NCI-H1048 (cell line): Measurements from ENCODE around the gene PLEKHG2.
"Not testable (repeated sequence)": the region's sequence is repeated elsewhere in the genome, so short reads cannot be mapped to it uniquely, and the experiment has no call there.

Experiments used
- DNase-seq: peaks from one replicate; lab custom pipeline; 2025; lab: John Stamatoyannopoulos, UW

PLEKHG2 gene

DNA sequence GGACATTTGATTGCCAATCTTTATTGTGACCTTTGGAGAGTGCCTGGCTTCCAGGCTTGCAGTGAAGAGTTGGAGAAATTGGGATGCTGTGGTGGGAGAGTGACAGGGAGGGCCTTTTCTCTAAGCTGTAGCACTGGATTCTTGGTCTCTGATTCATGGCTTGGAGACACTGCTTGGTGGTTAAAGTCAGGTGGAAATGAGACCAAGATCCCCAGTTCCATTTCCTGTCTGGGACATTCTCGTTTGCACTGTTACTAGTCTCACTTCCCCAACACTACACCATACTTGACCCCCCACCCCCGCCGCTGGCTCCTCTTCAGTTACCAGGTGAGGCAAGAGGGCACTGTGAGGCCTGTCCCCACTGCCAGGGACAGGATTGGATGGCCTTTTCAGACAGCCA lies 35.8 kb downstream of the PLEKHG2 start:
- no peak for DNase-seq

DNA sequence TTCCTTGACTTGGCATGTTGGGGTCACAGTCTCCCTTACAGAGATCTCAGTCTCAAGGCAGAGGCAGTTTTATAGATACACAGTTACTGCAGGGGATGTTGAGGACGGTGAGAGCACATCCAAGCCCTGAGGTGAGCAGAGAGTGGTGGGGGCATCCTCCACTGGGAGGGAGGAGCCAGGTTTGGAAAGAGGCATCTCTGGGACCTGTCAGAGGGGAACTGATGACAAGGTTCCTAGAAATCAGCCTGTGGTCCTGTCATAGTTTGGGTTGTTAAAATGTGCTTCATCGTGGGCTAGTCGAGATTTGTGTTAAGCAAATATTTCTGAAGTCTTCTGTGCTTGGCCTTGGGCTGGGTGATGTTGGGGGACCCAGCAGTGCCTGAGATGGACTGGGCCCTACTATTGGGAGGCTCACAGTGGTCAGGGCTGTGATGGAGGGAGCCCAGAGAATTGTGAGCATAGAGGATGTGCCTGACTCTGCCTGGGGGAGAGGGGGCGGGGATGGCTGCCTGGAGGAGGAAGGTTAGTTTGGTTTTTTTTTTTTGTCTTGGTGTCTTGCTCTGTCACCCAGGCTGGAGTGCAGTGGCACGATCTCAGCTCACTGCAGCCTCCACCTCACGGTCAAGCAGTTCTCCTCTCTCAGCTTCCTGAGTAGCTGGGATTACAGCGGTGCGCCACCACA lies 36.8 kb downstream of the PLEKHG2 start:
- DNase-seq: no peak

DNA sequence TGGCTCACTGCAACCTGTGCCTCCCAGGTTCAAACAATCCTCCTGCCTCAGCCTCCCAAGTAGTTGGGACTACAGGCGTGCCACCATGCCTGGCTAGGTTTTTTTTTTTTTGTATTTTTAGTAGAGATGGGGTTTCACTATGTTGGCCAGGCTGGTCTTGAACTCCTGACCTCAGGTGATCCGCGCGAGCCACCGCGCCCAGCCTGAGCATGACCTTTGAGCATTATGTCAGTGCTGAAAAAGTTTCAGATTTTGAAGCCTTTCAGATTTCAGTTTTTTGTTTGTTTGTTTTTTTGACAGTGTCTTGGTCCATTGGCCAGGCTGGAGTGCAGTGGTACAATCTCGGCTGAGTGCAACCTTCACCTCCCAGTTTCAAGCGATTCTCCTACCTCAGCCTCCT lies 38.8 kb downstream of the PLEKHG2 start:
- not testable (repeated sequence) for DNase-seq

DNA sequence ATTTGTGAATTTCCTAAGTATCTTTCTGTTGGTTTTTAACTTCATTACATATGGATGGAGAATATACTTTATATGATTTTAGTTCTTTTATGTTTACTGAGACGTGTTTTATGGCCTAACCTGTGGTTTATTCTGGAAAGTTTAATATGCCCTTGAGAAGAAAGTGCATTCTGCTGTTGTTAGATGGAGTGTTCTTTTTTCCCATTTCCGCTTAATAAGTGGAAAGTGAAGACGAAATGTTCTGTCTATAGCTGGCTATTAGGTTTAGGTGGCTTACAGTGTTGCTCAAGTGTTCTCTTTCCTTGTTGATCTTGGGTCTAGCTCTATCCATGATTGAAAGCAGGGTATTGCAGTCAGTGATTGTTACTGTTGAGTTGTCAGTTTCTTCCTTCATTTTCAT lies 50.9 kb downstream of the PLEKHG2 start:
- no peak for DNase-seq

DNA sequence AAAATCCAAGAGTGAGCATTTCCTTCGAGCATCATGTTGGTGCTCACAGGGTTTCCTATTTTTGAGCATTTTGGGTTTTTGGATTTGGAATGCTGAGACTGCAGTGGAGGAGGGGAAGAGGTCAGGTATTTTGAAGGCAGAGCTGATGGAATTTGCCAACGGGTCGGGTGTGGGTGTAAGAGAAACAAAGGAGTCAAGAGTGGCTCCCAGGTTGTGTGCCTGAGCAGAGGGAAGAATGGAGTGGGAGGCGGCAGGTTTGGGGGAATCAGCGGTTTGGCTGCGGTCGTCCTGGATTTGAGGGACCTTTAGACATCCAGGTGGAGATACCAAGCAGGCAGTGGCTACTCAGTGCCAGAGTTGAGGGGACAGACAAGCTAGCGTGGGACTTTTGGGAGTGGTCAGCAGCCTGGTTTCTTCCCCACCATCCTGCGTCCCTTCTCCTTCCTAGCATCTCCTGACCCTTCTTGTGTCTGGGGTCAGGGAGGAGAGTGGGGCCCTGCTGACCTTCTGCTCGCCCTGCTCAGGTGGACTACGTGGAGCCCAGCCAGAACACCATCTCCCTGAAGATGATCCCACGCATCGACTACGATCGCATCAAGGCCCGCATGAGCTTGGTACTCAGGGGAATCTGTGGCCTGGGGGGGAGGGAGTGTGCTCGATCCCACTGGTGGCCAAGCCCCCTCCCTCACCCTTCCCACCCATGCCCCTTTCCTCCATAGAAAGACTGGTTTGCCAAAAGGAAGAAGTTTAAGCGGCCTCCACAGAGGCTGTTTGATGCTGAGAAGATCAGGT lies 53.7 kb downstream of the PLEKHG2 start:
- no peak for DNase-seq

DNA sequence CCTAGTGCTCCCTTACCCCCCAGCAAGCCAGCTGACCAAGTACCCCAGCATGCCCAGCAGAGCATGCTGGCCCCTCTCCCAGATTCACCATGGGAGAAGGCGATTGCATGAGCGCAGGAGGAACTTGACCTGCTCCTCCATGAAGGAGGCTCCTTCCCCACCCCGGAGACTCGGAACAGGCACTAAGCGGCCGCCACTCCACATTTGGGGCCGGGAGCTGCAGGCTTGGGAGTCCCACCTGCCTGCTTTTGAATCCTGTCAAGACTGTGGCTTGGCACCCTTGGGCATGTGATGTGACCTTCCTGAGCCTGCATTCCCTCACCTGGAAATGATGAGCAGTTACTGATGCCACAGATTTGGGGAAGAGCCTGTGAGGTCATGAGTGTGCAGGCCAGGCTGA lies 55.5 kb downstream of the PLEKHG2 start:
- DNase-seq: no peak

DNA sequence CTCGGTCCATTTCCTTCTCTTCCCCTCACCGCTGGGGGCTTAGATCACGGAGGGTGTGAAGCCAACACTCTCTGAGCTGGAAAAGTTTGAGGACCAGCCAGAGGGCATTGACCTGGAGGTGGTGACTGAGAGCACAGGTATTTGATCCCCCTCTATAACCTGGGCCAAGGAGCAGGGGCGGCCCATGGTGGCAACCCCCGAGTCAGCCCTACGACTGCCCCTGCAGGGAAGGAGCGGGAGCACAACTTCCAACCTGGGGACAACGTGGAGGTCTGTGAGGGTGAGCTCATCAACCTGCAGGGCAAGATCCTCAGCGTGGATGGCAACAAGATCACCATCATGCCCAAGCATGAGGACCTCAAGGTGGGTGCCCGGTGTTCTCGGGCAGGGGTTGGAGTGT lies 56.6 kb downstream of the PLEKHG2 start:
- DNase-seq: no peak

DNA sequence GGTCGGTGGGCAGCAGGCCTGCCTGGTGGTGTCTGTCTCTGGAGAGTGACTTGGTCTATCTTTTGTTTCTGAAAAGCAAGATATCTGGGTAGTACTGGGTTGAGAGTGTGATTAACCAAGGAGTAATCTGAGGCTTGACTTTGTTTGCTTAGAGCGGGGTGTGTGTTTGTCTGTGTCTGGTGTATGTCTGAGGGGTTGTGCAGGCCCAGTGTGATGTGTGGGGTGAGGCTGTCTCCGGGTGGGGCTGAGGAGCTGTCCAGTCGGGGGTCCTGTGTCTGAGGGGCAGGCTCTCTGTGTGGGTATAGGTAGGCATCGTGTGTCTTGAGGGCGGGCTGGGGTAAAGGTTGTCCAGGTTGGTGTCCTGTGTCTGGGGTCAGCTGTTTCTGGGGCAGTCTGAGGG lies 57.1 kb downstream of the PLEKHG2 start:
- no peak for DNase-seq

DNA sequence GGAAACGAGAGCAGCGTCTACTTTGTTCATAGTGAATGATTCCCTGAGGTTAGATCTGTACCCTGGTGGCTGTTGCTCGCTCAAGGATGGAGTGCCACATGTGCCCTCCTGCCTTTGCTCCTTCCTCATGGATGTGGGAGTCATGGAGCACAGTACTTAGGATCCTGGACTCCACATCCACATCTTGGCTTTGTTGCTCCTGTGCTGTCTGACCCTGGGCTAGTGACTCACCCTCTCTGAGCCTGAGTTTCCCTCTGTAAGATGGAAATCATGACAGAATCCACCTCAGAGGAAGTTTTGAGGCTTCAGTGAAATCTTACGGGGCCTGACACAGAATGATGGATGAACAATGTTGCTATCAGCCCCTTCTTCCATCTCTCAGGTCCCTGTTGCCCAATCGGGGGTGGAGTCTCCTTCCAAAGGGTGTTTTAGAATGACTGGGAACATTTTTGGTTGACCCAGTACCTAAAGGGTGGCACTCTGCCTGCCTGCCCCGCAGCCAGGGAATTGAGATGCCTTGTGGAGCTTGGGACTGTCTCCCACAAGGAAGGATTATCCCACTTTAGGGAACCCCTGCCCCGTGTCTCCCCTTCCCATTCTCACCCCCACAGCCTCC lies 58.4 kb downstream of the PLEKHG2 start:
- no peak for DNase-seq

DNA sequence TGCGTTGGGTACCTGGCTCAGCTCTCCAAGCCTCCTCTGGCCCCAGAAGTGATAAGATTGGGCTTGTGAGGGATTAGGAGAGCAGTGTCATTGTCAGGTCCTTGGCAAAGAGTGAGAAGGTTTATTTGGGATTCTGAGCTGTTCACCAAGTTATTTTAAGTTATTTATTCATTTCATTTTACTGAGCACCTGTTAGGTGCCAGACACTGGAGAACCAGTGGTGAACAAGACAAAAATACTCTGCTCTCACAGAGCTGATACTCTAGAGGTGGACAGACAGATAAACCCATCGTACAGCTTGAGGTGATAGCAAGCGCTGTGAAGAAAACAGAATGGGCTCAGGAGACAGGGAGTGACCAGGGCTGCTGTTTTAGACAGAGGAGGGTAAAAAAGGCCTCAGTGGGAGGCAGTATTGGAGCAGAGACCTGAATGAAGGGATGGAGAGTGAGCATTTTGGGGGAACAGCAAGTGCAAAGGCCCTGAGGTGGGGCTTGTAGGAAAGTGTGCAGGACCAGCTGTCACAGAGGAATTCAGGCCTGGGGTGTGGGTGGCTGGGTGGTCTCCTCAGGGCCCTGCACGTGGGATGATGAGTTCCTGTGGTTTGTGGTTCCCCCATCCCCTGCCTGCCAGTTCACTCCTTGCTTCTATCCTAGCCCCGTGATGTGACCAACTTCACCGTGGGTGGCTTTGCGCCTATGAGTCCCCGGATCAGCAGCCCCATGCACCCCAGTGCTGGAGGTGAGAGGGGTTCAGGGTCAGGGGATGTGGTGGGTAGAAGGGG lies 59.5 kb downstream of the PLEKHG2 start:
- DNase-seq: no peak

DNA sequence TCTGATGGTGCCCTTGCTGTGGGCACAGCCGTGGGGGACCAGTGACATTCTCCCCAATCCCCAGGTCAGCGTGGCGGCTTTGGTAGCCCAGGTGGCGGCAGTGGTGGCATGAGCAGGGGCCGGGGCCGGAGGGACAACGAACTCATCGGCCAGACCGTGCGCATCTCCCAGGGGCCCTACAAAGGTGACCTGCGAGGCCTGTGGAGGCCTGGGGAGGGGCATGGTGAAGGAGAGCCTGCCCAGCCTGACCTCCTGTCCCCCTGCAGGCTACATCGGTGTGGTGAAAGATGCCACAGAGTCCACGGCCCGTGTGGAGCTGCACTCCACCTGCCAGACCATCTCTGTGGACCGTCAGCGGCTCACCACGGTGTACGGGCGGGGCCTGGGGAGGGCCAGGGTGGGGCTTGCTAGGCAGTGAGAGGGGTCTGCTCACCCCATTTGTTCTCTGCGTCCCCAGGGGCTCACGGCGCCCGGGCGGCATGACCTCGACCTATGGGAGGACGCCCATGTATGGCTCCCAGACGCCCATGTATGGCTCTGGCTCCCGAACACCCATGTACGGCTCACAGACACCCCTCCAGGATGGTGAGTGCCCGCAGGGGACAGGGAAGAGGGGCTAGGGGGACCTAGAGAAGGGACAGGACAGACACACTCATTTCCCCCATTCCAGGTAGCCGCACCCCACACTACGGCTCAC lies 60.4 kb downstream of the PLEKHG2 start:
- DNase-seq: no peak

DNA sequence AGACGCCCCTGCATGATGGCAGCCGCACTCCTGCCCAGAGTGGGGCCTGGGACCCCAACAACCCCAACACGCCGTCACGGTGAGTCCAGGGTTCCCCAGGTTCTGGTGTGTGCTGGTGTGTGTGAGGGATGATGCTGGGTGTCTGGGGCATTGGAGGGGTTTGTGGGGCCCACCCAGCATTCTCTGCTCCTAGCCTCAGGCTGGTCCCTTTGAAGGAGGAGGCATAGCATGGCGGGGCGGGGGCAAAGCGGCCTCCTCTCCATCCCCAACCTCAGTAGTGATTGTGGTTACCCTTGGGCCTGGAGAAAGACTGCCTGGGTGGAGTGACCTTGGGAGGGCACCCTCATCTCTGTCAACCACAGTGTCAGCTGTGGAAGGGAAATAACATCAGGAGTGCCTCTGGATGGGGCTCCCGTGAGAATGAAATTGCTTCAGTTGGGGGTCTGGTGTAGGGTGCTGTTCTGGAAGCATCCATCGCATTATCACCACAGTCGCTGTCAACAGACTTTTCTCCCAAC lies 61.0 kb downstream of the PLEKHG2 start:
- DNase-seq: no peak

DNA sequence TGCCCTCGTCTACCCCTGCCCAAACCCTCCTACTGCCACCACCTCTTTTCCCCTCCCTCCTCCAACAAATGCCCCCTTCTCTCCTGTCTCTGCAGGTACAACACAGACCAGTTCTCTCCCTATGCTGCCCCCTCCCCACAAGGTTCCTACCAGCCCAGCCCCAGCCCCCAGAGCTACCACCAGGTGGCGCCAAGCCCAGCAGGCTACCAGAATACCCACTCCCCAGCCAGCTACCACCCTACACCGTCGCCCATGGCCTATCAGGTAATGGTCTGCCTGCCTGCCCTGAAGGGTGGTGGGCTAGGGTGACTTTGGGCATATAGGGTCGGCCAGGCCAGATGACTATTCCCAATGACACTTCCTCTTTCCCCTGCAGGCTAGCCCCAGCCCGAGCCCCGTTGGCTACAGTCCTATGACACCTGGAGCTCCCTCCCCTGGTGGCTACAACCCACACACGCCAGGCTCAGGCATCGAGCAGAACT lies 61.7 kb downstream of the PLEKHG2 start:
- no peak for DNase-seq

DNA sequence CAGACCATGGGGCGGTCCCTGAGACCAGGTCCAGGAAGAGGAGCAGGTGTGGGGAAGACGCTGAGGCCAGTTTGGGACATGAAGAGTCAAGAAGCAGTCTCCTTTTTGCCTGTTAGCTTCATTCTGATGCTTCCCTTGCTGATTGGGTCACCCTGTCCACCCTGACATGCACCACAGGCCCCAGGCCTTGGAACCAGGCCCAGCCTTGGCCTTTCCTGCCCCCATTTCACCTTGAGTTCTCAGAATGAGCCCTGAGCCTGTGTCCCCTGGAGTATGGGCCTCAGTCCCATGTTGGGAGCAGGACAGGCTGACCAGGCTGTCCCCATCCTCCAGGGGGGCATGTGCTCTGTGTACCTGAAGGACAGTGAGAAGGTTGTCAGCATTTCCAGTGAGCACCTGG lies 63.3 kb downstream of the PLEKHG2 start:
- DNase-seq: no peak
